ENCODE data around the gene GARNL3.

Gene GARNL3

DNA sequence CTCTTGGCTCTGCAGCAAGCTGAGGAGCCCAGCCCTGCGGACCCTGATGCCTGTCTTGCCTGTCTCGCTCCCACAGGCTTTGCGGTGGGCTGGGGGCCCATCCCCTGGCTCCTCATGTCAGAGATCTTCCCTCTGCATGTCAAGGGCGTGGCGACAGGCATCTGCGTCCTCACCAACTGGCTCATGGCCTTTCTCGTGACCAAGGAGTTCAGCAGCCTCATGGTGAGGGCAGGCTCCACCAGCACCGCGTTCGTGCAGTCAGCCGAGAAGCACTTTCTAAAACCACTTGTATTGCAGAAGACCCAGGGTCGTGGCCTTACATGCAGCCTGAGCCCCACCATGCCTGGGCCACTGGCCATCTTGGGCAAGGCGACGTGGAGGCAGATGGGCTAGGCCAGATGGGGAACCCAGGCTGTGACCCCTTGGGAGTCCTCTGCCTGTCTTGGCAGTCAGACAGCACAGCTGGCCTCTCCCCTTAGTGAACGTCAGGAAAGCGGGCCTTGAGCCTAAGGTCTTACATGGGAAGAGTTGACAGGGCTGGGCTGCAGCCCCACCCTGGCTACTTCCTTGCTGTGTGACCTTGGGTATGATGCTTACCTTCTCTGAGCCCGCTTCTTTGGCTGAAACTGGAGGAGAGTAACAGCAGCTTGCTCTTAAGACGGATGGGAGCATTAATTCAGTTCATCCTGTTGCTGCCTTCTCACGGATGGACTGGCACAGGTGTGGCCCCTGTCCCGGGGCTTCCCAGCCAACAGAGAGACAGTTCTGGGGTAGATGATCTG, 141.0 kb downstream of the GARNL3 start:
- no peak for DNase-seq (ENCODE audit: low spot score)

DNA sequence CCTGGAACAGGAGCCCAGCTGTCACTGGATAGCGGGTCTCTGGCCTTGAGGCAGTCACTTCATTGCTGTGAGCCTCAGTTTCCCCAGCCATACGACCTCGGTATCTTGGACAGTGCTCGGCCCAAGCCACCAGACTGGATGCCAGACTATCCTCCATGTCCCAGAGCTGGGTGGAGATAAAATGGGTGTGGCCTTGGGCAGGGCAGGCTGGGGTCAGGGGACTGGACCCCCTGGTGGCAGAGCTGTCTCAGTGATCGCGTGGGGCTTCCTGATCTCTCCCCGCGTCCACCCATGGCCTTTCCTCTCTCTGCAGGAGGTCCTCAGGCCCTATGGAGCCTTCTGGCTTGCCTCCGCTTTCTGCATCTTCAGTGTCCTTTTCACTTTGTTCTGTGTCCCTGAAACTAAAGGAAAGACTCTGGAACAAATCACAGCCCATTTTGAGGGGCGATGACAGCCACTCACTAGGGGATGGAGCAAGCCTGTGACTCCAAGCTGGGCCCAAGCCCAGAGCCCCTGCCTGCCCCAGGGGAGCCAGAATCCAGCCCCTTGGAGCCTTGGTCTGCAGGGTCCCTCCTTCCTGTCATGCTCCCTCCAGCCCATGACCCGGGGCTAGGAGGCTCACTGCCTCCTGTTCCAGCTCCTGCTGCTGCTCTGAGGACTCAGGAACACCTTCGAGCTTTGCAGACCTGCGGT, 142.4 kb downstream of the GARNL3 start:
- no peak for DNase-seq (ENCODE audit: low spot score)

DNA sequence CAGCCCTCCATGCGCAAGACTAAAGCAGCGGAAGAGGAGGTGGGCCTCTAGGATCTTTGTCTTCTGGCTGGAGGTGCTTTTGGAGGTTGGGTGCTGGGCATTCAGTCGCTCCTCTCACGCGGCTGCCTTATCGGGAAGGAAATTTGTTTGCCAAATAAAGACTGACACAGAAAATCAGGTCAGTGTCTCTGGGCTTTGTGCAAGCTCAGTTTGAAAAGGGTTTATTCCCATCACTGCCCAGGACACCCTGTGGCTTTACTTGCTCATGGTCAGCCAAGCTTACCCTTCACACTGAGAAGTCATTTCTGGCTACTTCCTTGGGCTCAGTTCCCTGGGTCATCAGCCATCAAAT, 142.9 kb downstream of the GARNL3 start:
- no peak for DNase-seq (ENCODE audit: low spot score)

DNA sequence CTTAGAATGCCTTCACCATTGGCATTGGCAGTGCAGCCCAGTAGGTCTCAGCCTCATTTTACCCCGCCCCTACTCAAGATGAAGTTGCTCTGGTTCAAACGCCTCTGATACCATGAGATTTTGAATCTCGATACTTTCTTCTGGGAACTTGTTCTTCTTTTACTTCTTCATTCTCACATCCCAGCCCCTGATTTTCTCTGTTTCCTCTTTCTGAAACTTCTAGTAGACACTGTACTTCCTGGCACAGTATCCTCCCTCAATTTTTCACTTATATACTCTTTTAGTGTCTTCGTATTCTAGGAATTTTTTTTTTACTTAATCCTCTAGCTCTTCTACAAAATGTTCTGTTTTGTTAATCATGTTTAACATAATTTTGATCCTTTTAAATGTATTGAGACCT, 146.5 kb downstream of the GARNL3 start:
- no peak for DNase-seq (ENCODE audit: low spot score)

DNA sequence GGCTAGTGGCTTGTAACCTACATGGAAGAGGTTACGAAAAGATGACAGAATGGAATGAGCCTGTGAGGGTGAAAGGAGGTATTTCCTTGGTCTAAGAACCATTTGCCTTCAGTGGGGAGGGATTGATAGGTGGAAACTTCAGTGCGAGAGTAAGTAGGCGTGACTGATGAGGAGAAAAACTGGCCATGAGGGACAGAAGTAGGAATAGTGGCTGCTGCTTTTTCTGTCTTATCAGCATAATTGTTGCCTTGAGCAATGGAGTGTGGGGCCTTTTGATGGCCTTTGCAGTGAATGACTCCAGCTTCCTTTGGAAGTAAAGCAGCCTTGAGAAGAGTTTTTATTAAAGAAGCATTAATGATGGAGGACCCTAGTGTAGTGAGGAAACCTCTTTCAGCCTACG, 150.6 kb downstream of the GARNL3 start:
- no peak for DNase-seq (ENCODE audit: low spot score)

DNA sequence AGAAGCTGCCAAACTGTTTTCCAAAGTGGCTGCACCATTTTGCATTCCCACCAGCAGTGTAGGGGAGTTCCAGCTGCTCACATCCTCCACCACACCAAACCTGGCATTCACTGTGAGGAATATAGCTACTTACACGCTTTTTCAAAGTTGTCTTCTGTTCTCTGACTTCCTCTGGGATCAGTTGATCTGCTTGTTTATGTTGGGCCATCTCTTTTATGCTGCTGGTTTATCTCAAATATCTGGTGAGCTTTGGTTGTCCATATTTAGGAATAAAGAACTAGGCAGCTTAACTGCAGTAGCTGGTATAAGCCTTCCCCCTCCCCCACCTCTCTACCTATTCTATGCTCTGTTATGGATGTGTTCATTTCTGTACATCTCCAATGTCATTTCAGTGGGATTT, 151.1 kb downstream of the GARNL3 start:
- DNase-seq (ENCODE audit: low spot score): no peak

DNA sequence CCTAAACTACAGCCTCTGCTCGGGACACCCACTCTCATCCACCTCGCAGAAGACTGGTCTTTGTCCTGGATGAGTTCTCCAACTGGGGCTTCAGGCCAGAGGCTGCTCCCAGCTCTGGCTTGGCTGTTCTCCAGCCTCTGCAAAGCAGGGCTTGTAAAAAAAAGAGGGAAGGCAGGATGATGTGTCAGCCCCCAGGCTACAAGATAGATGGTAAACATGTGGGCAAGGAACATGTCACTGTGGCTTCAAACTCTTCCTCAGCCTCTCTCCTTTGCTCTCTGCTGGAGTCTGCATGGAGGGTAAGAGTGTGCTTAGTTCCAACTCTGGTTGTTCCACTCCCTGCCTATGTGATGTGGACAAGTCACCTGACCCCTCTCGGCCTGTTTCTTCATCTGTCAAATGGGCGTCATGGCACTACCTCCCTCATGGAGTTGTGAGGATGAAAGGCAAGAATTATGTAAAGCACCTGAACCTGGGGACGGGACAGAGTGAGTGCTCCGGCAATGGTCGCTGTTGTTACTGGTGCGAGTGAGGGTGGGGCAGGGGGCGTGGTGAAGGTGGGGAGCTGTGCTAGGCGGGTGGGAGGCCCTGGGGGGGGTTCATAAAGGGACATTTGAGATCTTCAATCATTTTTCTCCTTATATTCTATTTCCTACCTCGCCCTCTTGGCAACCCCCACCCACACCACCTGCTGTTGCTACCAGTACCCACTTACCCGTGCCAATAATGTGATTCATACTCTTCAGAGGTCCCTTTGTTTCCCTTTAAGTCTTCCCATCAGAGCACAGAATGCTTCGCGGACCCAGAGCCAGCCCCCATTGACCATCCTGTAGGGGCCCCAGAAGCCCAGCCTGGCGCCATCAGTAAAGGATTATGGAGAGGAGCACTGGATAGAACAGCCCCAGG, 152.8 kb downstream of the GARNL3 start:
- DNase-seq (ENCODE audit: low spot score): no peak

DNA sequence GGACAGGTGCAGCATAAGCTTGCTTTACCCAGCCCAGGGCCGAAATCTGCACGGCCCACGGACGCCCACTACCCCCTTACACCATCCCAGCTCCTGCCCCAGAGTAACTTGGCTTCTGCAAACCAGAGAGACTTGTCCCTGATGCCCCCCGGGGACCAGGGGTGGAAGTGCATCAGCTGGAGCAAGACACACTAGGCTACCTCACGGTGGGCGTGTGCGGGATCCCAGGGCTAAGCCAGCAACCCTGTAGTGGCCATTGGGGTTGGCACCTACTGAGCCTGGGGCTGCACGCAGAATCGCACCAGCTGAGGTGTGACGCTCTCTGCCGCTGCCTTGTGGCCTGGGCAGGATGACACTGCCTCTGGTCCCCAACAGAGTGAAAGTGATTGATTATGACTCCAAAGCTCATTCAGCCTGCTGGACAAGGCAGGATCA, 153.5 kb downstream of the GARNL3 start:
- peak; percentile 70 for DNase-seq (ENCODE audit: low spot score)

DNA sequence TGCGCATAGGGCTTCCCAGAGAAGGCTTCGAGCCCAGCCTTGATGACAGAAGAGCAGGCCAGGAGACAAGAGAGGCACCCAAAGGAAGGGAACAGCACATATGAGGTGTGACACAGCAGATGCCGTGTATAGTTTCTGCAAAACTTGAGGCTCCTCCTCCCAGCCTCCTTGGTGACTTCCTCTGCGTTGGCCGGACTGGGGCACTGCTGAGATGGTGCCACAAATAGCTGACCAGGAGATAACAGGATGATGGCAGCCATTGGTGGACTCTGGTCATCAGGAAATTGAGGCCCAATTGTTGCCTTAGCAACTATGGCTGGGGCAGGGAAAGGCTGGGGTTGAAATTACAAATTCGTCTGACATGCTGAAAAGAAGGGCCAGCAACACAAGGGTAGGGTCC, 154.8 kb downstream of the GARNL3 start:
- no peak for DNase-seq (ENCODE audit: low spot score)

DNA sequence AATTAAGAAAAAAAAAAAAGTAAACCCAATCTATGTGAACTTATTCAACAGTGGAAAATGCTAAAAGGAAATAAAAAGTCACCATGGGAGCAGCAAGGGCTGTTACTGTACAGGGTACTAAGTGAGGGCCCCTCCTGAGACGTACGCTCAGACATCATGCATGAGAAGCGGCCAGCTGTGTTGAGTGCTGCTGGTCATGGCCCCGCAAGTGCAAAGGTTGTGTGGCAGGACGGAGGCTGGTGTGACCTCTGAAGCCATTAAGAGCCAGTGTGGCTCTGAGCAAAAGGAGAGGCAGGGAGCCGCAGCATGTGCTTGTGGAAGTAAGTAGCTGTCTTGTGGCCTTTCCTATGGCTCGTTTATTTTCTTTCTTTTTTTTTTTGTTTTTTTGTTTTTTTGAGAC, 156.5 kb downstream of the GARNL3 start:
- DNase-seq (ENCODE audit: low spot score): no peak

DNA sequence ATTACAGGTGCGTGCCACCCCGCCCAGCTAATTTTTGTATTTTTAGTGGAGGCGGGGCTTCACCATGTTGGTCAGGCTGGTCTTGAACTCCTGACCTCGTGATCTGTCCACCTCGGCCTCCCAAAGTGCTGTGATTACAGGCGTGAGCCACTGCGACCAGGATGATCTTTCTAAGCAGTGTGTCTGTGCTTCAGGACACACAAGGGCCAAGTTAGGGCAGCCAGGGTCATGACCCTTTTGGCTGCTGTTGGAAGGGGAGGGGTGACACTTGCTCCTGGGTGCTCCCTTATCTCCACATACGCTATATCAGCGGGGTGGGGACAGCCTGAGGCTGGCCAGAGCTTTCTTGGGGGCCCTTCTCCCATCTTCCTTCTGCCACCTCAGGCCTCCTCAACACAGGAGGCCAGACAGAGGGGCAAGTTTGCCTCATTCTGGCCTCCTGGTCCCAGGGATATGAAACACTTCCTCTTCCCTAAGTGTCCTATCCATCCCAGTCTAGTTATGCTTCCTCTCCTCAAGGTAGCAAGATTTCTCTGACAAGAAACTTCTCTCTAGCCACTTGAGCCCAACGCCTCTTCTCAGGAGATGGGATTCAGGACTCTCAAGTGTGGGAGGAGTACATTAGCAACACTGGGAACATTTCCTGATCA, 157.7 kb downstream of the GARNL3 start:
- no peak for DNase-seq (ENCODE audit: low spot score)

DNA sequence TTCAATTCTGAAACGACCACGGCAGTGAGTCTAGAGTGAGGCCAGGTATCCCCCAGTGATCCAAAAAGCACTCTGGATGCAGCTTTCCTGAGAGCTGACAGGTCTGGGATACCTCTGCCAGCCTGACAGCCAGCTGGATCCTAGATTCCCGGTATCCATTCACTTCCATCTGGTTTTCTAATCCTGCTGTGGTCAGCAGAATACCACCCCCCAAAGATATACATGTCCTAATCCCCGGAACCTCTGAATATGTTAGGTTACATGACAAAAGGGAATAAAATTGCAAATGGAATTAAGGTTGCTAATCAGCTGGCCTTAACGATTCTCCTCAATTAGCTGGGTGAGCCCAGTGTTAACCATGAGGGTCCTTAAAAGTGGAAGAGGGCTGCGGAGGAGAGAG, 158.2 kb downstream of the GARNL3 start:
- DNase-seq (ENCODE audit: low spot score): no peak

DNA sequence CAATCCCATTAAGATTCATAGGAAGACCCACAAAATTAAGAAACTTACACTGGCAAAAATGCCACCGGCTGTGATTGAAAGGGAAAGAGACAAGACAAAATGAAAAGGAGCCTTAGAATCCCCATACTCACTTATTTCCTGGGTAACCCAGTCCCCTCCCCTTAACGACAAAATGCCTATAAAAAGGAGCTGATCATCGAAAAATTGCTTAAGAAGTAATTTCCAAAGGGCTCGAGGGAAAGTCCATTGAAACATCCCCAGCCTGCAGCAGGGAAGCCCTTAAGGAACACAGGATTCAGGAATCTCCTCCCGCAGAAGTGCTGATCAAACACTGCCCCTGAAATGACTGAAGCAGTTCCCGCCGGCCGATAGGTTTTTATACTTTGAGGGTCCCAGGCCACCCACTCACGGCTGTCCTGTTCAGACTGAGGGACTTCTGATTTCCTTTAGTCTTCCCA, 158.9 kb downstream of the GARNL3 start:
- no peak for DNase-seq (ENCODE audit: low spot score)

DNA sequence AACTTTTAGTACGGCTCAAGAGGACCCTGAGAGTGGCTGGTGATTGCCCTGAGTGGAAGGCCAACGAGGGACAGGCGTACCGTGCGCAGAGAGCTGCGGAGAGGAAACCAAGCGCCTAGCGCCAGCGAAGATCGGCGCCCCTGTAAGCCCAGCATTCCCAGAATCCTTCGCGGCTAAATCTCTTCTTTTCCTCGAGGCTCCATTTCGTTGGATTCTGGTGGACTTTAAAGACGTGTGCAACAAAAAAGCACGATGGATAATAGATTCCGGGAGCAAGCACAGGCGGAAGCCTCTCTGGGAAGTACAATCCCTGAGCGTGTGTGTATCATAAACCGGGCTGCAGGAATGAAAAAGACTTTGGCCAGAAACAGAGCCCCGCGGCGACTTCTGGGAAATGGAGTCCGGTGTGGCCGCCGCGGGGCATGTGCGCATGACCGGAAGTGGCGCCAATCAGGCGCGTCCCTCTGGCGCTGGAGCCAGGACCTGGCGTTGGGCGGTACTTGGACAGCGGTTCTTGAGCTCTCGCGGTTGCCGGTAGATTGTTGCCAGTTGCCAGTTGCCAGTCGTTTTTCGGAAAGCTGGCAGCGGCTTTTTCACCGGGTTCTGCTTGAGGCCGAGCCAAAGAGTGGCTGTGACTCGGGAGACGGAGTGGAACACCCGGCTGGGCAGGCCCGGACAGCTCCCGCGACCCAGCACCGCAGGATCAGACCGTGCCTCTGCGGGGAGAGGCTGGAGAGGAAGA, 159.5 kb downstream of the GARNL3 start, which contains the start of gene ZNF79:
Gene ZNF79 (plus strand): TSS at position 449 of the 742 bp plus-strand sequence. CDS start 406 bp downstream, outside the sequence.
- peak; percentile 94 for DNase-seq (ENCODE audit: low spot score)

DNA sequence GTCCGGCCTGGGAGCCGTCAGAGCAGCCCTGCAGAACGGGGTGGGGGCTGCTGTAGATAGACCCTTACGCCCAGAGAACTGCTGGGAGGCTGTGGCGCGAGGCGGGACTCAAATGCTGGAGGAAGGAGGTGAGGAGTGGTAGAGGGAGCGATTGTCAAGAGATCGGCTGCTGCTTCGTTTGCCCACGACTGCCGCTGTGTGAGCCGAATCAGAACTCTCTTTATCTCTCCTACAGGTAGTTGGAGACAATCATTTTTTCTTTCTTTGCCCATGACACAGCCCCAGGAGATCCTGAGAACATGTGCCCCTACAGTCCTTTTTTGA, 160.1 kb downstream of the GARNL3 start:
- DNase-seq (ENCODE audit: low spot score): peak; percentile 51

DNA sequence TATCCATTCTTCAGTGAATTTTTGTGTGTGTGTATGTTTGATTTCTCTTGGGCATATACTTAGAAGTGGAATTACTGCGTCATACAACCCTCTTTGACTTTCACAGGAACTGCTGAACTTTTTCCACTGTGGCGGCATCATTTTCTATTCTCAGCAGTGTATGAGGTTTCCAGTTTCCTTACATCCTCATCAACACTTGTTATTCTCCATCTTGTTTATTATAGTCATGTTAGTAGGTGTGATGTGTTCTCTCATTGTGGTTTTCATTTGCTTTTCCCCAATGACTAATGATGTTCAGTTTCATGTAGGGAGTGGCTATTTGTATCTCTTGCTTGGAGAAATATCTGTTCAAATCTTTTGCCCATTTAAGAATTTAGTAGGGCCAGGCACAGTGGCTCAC, 162.2 kb downstream of the GARNL3 start:
- DNase-seq (ENCODE audit: low spot score): no peak

DNA sequence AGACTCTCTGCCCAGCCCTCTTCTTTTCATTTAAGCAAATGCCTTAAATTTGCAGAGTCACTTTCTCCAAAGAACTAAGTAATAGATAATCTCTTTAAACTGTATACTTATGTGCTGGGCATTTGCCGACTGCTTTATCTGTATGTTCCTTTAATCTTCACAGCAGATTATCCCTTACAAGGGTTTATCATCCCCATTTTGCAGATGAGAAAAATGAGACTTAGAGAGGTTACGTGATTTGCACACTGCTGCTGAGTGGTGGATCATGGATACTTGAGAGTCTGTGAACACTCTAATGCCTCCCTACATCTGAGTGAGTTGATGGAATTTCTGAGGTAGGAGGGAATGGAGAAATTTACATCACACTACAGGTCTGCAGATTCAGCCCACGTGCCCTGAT, 163.8 kb downstream of the GARNL3 start:
- DNase-seq (ENCODE audit: low spot score): no peak

DNA sequence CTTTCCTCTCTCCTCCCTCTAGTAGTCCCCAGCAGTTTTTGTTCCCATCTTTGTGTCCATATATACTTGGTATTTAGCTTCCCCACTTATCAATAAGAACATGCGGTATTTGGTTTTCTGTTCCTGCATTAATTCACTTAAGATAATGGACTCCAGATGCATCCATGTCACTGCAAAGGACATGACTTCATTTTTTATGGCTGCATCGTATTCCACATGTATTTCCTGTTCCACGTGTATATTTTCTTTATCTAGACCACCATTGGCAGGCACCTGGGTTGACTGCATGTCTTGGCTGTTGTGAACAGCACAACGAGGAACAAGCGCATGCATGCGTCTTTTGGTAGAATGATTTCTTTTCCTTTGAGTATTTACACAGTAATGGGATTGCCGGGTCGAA, 165.8 kb downstream of the GARNL3 start:
- no peak for DNase-seq (ENCODE audit: low spot score)

DNA sequence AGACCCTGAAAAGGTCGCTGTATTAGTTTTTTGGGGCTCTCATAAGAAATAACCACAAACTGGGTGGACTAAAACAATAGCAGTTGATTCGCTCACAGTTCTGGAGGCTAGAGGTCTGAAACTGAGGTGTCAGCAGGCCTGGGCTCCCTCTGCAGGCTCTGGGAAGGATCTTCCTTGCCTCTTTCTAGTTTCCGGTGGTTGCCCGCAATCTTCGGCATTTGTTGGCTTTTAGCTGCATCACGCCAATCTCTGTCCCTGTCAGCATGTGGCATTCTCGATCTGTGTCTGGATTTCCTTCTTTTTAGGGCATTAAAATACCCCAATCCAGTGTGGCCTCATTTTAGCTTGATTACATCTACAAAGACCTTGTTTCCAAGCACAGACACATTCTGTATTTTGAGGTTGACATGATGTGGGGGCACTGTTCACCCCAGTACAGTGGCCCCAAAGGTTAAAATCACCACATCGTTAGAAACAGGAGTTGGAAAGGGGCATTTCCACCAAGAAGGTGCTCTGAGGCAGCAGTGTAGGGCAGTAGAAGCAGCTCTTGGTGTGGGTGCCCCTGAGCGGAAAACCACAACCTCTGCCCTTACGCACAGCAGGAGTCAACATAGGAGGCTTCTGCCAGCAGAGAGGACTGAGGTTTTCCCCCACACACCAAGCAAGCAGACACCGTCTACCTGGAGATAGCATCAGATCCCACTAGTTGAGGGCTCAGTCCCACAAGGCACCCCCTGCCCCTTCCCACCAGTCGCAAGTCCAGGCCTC, 173.1 kb downstream of the GARNL3 start:
- no peak for DNase-seq (ENCODE audit: low spot score)

DNA sequence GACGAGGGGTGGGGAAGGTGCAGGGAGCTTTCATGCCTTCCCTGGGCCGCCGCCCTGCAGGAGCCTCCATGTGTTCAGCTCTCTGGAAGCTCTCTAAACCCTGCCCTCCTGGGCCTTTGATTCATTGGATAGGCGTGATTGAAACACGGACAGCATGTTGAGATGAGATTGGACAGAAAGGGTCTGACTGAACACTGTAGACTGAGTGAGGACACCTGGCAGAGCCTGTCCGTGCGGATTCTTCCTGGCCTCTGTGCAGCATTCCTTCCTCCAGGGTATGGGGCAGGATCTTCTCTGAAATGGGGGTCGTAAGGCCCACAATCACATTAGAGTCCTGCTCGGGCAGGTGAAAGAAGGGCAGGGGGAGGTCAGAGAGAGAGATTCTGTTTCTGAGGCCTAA, 173.8 kb downstream of the GARNL3 start:
- no peak for DNase-seq (ENCODE audit: low spot score)

All from NAMALWA (cell line).